WTC11 (cell line): Measurements from ENCODE around the gene SGCD. TPM values are rescaled to one million over a fixed set of nuclear protein-coding genes. Genes with fewer than 3 reads are reported as not detected.

Source experiments
- ATAC-seq: fragments of 200-7000 bp; cut with Tn5 transposase; 2 replicates; pipeline ENCODE4 v1.10.0; 2021; ENCODE audit warnings: mild to moderate bottlenecking, moderate library complexity
- CTCF ChIA-PET: fragments of 300-600 bp; sonication (Branson Sonifier 250); formaldehyde crosslinking; loops from one replicate; lab custom pipeline; 2021; ENCODE audit warnings: antibody characterized with exemption; lab: Charles Lee
- POLR2A ChIA-PET: fragments of 350-600 bp; sonication (Branson Sonifier 250); formaldehyde crosslinking; loops from one replicate; lab custom pipeline; 2021; ENCODE audit warnings: antibody characterized with exemption; lab: Charles Lee
- DNase-seq: peaks from one replicate; pipeline ENCODE4 v3.0.0; 2021; ENCODE audit warnings: low spot score
- H3K27ac Mint-ChIP-seq: 2 replicates; pipeline ENCODE4 v1.8.0; 2021; ENCODE audit warnings: mixed read lengths
- H3K27me3 Mint-ChIP-seq: 2 replicates; pipeline ENCODE4 v1.8.0; 2021; ENCODE audit warnings: low read depth, mild to moderate bottlenecking, moderate library complexity, mixed read lengths
- H3K36me3 Mint-ChIP-seq: 2 replicates; pipeline ENCODE4 v1.8.0; 2021; ENCODE audit warnings: mixed read lengths
- H3K4me1 Mint-ChIP-seq: 2 replicates; pipeline ENCODE4 v1.8.0; 2022; ENCODE audit warnings: mixed read lengths
- H3K4me3 Mint-ChIP-seq: 2 replicates; pipeline ENCODE4 v1.8.0; 2021; ENCODE audit warnings: mild to moderate bottlenecking, moderate library complexity, mixed read lengths
- H3K9me3 Mint-ChIP-seq: 2 replicates; pipeline ENCODE4 v1.8.0; 2021; ENCODE audit warnings: mixed read lengths
- ATF1 ChIP-seq: sonication (generic); formaldehyde crosslinking; IDR thresholded peaks from 2 replicates; pipeline ENCODE4 v1.8.1; 2023; ENCODE audit warnings: mild to moderate bottlenecking, moderate library complexity, missing genetic modification reagents
- CBFB ChIP-seq: sonication (generic); formaldehyde crosslinking; IDR thresholded peaks from 2 replicates; pipeline ENCODE4 v1.8.1; 2022; ENCODE audit warnings: mild to moderate bottlenecking, low read depth, missing genetic modification reagents
- ESRRA ChIP-seq: sonication (generic); formaldehyde crosslinking; IDR thresholded peaks from 2 replicates; pipeline ENCODE4 v1.8.1; 2022; ENCODE audit warnings: mild to moderate bottlenecking, missing genetic modification reagents, borderline replicate concordance
- IRF2 ChIP-seq: sonication (generic); formaldehyde crosslinking; IDR thresholded peaks from 2 replicates; pipeline ENCODE4 v1.8.0; 2022; ENCODE audit warnings: low read depth, missing genetic modification reagents, borderline replicate concordance
- JAZF1 ChIP-seq: fragments of 250-450 bp; sonication (Bioruptor Pico); IDR thresholded peaks from 2 replicates; pipeline ENCODE4 v1.9.0; 2021; ENCODE audit warnings: moderate library complexity, mild to moderate bottlenecking, inconsistent platforms
- MYBL2 ChIP-seq: sonication (generic); formaldehyde crosslinking; IDR thresholded peaks from 2 replicates; pipeline ENCODE4 v1.8.1; 2023; ENCODE audit warnings: mild to moderate bottlenecking, moderate library complexity, missing genetic modification reagents
- NFATC4 ChIP-seq: fragments of 250-450 bp; sonication (Bioruptor Pico); IDR thresholded peaks from 2 replicates; pipeline ENCODE4 v1.9.0; 2021; ENCODE audit warnings: mild to moderate bottlenecking
- RELA ChIP-seq: sonication (generic); formaldehyde crosslinking; IDR thresholded peaks from 2 replicates; pipeline ENCODE4 v1.8.1; 2022; ENCODE audit warnings: missing genetic modification reagents, mild to moderate bottlenecking, borderline replicate concordance
- SMAD4 ChIP-seq: sonication (generic); formaldehyde crosslinking; IDR thresholded peaks from 2 replicates; pipeline ENCODE4 v1.8.0; 2022; ENCODE audit warnings: mild to moderate bottlenecking, missing genetic modification reagents
- ZNF138 ChIP-seq: sonication (generic); formaldehyde crosslinking; conservative IDR thresholded peaks from 2 replicates; pipeline ENCODE4 v1.8.1; 2022; ENCODE audit warnings: mild to moderate bottlenecking, moderate library complexity, missing genetic modification reagents
- ZNF416 ChIP-seq: fragments of 250-450 bp; sonication (Bioruptor Pico); IDR thresholded peaks from 2 replicates; pipeline ENCODE4 v1.9.0; 2021; ENCODE audit warnings: mild to moderate bottlenecking, inconsistent platforms
- total RNA-seq: library from RNA; stranded (reverse); gene quantifications from 3 replicates; pipeline ENCODE4 v1.2.3, GENCODE V29; 2021
- TF ChIP-seq, protein P1 (sequence below): sonication (generic); formaldehyde crosslinking; IDR thresholded peaks from 2 replicates; pipeline ENCODE4 v1.8.0; 2023; ENCODE audit warnings: mild to moderate bottlenecking, missing genetic modification reagents
- TF ChIP-seq, protein P2 (sequence below): fragments of 250-450 bp; sonication (Bioruptor Pico); IDR thresholded peaks from 2 replicates; pipeline ENCODE4 v2.1.2; 2022; ENCODE audit warnings: mild to moderate bottlenecking, moderate library complexity
- TF ChIP-seq, protein P3 (sequence below): sonication (generic); formaldehyde crosslinking; IDR thresholded peaks from 2 replicates; pipeline ENCODE4 v1.8.0; 2023; ENCODE audit warnings: missing genetic modification reagents, mild to moderate bottlenecking, borderline replicate concordance
- TF ChIP-seq, protein P4 (sequence below): sonication (generic); formaldehyde crosslinking; IDR thresholded peaks from 2 replicates; pipeline ENCODE4 v1.8.1; 2023; ENCODE audit warnings: mild to moderate bottlenecking, missing genetic modification reagents, moderate library complexity
- TF ChIP-seq, protein P5 (sequence below): sonication (generic); formaldehyde crosslinking; IDR thresholded peaks from 2 replicates; pipeline ENCODE4 v1.8.1; 2022; ENCODE audit warnings: missing genetic modification reagents, borderline replicate concordance
- TF ChIP-seq, protein P6 (sequence below): sonication (generic); formaldehyde crosslinking; IDR thresholded peaks from 2 replicates; pipeline ENCODE4 v1.8.0; 2022; ENCODE audit warnings: mild to moderate bottlenecking, missing genetic modification reagents

Gene SGCD
- total RNA-seq, 1 experiment from 2014 or later, result 0.33 TPM

DNA sequence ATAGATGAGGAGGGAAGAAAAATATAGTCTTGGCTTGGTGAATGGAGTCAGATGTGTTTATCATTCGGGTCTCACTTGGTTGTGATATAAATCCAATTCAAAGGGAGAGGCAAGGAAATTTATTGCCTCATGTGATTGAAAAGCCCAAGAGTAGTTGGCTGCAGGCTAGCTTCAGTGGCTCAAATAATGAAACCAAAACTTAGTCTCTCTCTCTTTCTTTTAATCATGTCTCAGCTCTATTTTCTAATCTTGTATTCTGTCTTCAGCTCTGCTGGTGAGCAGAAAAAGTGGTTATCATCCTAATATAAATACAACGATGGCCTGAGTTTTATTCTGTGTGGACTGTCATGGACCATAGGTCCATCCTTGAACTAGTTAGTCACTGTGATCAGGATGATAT is 288.9 kb downstream of the SGCD start (continued):
- TF ChIP-seq, protein P1, sequence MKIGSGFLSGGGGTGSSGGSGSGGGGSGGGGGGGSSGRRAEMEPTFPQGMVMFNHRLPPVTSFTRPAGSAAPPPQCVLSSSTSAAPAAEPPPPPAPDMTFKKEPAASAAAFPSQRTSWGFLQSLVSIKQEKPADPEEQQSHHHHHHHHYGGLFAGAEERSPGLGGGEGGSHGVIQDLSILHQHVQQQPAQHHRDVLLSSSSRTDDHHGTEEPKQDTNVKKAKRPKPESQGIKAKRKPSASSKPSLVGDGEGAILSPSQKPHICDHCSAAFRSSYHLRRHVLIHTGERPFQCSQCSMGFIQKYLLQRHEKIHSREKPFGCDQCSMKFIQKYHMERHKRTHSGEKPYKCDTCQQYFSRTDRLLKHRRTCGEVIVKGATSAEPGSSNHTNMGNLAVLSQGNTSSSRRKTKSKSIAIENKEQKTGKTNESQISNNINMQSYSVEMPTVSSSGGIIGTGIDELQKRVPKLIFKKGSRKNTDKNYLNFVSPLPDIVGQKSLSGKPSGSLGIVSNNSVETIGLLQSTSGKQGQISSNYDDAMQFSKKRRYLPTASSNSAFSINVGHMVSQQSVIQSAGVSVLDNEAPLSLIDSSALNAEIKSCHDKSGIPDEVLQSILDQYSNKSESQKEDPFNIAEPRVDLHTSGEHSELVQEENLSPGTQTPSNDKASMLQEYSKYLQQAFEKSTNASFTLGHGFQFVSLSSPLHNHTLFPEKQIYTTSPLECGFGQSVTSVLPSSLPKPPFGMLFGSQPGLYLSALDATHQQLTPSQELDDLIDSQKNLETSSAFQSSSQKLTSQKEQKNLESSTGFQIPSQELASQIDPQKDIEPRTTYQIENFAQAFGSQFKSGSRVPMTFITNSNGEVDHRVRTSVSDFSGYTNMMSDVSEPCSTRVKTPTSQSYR (CRISPR knock-in tag), result no peak
- TF ChIP-seq, protein P2, sequence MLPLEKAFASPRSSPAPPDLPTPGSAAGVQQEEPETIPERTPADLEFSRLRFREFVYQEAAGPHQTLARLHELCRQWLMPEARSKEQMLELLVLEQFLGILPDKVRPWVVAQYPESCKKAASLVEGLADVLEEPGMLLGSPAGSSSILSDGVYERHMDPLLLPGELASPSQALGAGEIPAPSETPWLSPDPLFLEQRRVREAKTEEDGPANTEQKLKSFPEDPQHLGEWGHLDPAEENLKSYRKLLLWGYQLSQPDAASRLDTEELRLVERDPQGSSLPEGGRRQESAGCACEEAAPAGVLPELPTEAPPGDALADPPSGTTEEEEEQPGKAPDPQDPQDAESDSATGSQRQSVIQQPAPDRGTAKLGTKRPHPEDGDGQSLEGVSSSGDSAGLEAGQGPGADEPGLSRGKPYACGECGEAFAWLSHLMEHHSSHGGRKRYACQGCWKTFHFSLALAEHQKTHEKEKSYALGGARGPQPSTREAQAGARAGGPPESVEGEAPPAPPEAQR (CRISPR knock-in tag), result no peak
- TF ChIP-seq, protein P3, sequence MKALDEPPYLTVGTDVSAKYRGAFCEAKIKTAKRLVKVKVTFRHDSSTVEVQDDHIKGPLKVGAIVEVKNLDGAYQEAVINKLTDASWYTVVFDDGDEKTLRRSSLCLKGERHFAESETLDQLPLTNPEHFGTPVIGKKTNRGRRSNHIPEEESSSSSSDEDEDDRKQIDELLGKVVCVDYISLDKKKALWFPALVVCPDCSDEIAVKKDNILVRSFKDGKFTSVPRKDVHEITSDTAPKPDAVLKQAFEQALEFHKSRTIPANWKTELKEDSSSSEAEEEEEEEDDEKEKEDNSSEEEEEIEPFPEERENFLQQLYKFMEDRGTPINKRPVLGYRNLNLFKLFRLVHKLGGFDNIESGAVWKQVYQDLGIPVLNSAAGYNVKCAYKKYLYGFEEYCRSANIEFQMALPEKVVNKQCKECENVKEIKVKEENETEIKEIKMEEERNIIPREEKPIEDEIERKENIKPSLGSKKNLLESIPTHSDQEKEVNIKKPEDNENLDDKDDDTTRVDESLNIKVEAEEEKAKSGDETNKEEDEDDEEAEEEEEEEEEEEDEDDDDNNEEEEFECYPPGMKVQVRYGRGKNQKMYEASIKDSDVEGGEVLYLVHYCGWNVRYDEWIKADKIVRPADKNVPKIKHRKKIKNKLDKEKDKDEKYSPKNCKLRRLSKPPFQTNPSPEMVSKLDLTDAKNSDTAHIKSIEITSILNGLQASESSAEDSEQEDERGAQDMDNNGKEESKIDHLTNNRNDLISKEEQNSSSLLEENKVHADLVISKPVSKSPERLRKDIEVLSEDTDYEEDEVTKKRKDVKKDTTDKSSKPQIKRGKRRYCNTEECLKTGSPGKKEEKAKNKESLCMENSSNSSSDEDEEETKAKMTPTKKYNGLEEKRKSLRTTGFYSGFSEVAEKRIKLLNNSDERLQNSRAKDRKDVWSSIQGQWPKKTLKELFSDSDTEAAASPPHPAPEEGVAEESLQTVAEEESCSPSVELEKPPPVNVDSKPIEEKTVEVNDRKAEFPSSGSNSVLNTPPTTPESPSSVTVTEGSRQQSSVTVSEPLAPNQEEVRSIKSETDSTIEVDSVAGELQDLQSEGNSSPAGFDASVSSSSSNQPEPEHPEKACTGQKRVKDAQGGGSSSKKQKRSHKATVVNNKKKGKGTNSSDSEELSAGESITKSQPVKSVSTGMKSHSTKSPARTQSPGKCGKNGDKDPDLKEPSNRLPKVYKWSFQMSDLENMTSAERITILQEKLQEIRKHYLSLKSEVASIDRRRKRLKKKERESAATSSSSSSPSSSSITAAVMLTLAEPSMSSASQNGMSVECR (CRISPR knock-in tag), result no peak
- TF ChIP-seq, protein P4, sequence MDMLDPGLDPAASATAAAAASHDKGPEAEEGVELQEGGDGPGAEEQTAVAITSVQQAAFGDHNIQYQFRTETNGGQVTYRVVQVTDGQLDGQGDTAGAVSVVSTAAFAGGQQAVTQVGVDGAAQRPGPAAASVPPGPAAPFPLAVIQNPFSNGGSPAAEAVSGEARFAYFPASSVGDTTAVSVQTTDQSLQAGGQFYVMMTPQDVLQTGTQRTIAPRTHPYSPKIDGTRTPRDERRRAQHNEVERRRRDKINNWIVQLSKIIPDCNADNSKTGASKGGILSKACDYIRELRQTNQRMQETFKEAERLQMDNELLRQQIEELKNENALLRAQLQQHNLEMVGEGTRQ (CRISPR knock-in tag), result no peak
- TF ChIP-seq NFATC4 (no peak), IRF2 (CRISPR knock-in tag) (no peak), ZNF138 (no peak), SMAD4 (CRISPR knock-in tag) (no peak), MYBL2 (CRISPR knock-in tag) (no peak), ATF1 (no peak), RELA (CRISPR knock-in tag) (no peak), JAZF1 (CRISPR knock-in tag) (no peak)
- TF ChIP-seq, protein P5, sequence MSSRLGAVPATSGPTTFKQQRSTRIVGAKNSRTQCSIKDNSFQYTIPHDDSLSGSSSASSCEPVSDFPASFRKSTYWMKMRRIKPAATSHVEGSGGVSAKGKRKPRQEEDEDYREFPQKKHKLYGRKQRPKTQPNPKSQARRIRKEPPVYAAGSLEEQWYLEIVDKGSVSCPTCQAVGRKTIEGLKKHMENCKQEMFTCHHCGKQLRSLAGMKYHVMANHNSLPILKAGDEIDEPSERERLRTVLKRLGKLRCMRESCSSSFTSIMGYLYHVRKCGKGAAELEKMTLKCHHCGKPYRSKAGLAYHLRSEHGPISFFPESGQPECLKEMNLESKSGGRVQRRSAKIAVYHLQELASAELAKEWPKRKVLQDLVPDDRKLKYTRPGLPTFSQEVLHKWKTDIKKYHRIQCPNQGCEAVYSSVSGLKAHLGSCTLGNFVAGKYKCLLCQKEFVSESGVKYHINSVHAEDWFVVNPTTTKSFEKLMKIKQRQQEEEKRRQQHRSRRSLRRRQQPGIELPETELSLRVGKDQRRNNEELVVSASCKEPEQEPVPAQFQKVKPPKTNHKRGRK (CRISPR knock-in tag), result no peak
- TF ChIP-seq, protein P6, sequence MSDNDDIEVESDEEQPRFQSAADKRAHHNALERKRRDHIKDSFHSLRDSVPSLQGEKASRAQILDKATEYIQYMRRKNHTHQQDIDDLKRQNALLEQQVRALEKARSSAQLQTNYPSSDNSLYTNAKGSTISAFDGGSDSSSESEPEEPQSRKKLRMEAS (CRISPR knock-in tag), result no peak

DNA sequence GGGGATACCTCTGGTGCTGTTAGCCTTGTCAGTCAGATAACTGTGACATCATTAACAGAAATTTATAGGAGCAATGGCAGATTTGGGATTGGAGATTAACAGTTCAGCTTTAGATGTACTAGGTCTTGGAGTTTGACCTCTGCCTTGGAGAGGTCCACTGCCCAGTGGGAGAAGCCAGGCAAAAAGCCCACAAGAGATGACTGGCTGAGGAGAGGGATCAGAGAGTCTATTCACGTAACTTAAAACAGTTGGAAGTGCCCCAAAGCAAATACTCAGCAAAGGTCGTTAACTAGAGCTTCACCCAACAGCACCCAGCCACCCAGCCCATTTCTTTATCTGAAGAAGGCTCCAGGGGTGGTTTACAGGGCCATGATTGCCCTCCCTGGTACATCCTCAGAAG is 290.5 kb downstream of the SGCD start:
- no peaks in the 10 kb centered on the region for H3K27me3 Mint-ChIP-seq
- H3K27ac Mint-ChIP-seq, result no peak overlapping the region
- ChIA-PET POLR2A (no interaction called here), CTCF (no interaction called here)
- TF ChIP-seq, protein P4 (CRISPR knock-in tag), result no peak
- TF ChIP-seq ZNF416 (no peak), MYBL2 (CRISPR knock-in tag) (no peak), ESRRA (no peak), CBFB (CRISPR knock-in tag) (no peak)
- ATAC-seq, result no peak
- DNase-seq, result no peak
- H3K9me3 Mint-ChIP-seq, result peaks cover 9% of the 10 kb centered on the region
- H3K4me1 Mint-ChIP-seq, result no peaks in the 10 kb centered on the region
- peaks cover 5% of the 10 kb centered on the region; the same call in 1 of the 2 replicates for H3K36me3 Mint-ChIP-seq
- no peak overlapping the region for H3K4me3 Mint-ChIP-seq
